Sigmoid colon (tissue), 7 donors: ENCODE measurements around the gene AHSP. TPM values are rescaled to one million over a fixed set of nuclear protein-coding genes. Genes with fewer than 3 reads are reported as not detected.
"Not testable (repeated sequence)": the region's sequence is repeated elsewhere in the genome, so short reads cannot be mapped to it uniquely, and the experiment has no call there.

Experiments
- DNase-seq: peaks from one replicate; pipeline ENCODE4 v3.0.0-alpha.2; 2019
- H3K27ac ChIP-seq, 4 donors: fragments of 200-600 bp; sonication (generic); one replicate each; pipeline ENCODE4 v1.5.1; 2016 to 2019; ENCODE audit warnings: mild to moderate bottlenecking in 1 of 4
- H3K27me3 ChIP-seq, 3 donors: fragments of 200-600 bp; sonication (generic); one replicate each; pipeline ENCODE4 v1.5.1; 2019; ENCODE audit warnings: mild to moderate bottlenecking in 1 of 3
- H3K36me3 ChIP-seq, 4 donors: fragments of 200-600 bp; sonication (generic); one replicate each; pipeline ENCODE4 v1.5.1; 2016 to 2019
- H3K4me1 ChIP-seq, 4 donors: fragments of 200-600 bp; sonication (generic); one replicate each; pipeline ENCODE4 v1.5.1; 2017 to 2019
- H3K4me3 ChIP-seq, 4 donors: fragments of 200-600 bp; sonication (generic); one replicate each; pipeline ENCODE4 v1.5.1; 2017 to 2019; ENCODE audit warnings: mild to moderate bottlenecking in 2 of 4, moderate library complexity in 1 of 4
- H3K9me3 ChIP-seq, 4 donors: fragments of 200-600 bp in 3 of 4; sonication (generic) in 3 of 4; one replicate each; pipeline versions ENCODE4 v1.5.1 to v1.6.1; 2013 to 2019
- EP300 ChIP-seq, 4 donors: sonication (generic); formaldehyde crosslinking; IDR thresholded peaks; one replicate each; pipeline ENCODE4 v1.6.1; 2017; ENCODE audit warnings: antibody characterized with exemption in 4 of 4
- POLR2A ChIP-seq, 2 donors: fragments of 450-650 bp; IDR thresholded peaks; one replicate each; pipeline ENCODE4 v1.6.1; 2016; ENCODE audit warnings: antibody characterized with exemption in 2 of 2, mild to moderate bottlenecking in 2 of 2, moderate library complexity in 2 of 2
- POLR2AphosphoS5 ChIP-seq, 4 donors: sonication (generic); formaldehyde crosslinking; IDR thresholded peaks; one replicate each; pipeline ENCODE4 v1.6.1; 2017; ENCODE audit warnings: antibody characterized with exemption in 4 of 4
- WGBS, 2 donors: extraction: QIAGEN DNeasy Blood & Tissue Kit; methylation state at CpG; one replicate each; pipeline ENCODE4 v1.1.7; 2013; 5-methylcytosine and 5-hydroxymethylcytosine counted together
- intact Hi-C: fragments of 100-400 bp; cut with DNase I; formaldehyde crosslinking; loops from one replicate; pipeline ENCODE4 v1.15.1; 2023
- polyA plus RNA-seq, 3 donors: library from polyadenylated mRNA; stranded (reverse); fragments of 200-250 nt; gene quantifications; one replicate each; pipeline ENCODE4 v1.2.3, GENCODE V29; 2013
- total RNA-seq, 4 donors: library from RNA; depleted of rRNA; stranded (reverse); fragments of >200 nt; gene quantifications; one replicate each; pipeline ENCODE4 v1.1.0, GENCODE V29; 2016
- TF ChIP-seq, protein P1 (sequence below), 4 experiments: fragments of 450-650 bp in 3 of 4; fragments of 200-600 bp in 1 of 4; IDR thresholded peaks; one replicate each; pipeline ENCODE4 v1.5.1; 2016 to 2019; ENCODE audit warnings: antibody characterized with exemption in 4 of 4, mild to moderate bottlenecking in 3 of 4, moderate library complexity in 2 of 4
- donor health status: healthy with polysubstance abuse.
- donor health status: Bipolar disorder and iron deficiency.
- donor health status: healthy.

AHSP gene
- total and polyA plus RNA-seq, 7 donors = not detected

DNA sequence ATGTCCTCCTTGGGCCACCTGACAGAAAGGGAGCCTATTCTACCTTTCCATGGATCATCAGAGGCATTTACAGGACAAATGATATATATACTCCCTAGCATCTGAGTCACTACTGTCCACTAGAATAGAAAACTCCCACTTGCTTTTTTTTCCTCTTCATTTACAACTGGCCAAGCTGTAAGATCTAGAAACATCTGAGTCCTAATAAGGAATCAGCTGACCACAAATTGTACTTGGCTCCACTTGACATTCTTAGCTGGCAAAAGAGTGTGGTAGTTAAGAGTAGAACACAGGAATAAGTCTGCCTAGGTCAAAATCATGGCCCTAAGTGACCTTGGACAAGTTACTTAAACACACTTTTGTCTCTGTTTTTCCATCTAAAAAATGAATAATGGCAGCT lies 24.7 kb upstream of the AHSP start:
- TF ChIP-seq POLR2A (IDR thresholded peaks at IDR 0.05) = no peak
- no peak for TF ChIP-seq EP300 (IDR thresholded peaks at IDR 0.05)
- TF ChIP-seq POLR2AphosphoS5 (IDR thresholded peaks at IDR 0.05) = no peak
- TF ChIP-seq, protein P1, sequence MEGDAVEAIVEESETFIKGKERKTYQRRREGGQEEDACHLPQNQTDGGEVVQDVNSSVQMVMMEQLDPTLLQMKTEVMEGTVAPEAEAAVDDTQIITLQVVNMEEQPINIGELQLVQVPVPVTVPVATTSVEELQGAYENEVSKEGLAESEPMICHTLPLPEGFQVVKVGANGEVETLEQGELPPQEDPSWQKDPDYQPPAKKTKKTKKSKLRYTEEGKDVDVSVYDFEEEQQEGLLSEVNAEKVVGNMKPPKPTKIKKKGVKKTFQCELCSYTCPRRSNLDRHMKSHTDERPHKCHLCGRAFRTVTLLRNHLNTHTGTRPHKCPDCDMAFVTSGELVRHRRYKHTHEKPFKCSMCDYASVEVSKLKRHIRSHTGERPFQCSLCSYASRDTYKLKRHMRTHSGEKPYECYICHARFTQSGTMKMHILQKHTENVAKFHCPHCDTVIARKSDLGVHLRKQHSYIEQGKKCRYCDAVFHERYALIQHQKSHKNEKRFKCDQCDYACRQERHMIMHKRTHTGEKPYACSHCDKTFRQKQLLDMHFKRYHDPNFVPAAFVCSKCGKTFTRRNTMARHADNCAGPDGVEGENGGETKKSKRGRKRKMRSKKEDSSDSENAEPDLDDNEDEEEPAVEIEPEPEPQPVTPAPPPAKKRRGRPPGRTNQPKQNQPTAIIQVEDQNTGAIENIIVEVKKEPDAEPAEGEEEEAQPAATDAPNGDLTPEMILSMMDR (IDR thresholded peaks at IDR 0.05) = no peak
- Histone ChIP-seq H3K4me3 (no peak overlapping the region), H3K27ac (no peak overlapping the region), H3K9me3 (no peaks in the 10 kb centered on the region), H3K27me3 (no peaks in the 10 kb centered on the region), H3K4me1 (peaks cover 0 to 32% (median 20%) of the 10 kb centered on the region in 4 donors), H3K36me3 (peaks cover 3 to 38% (median 16%) of the 10 kb centered on the region in 4 donors)
- DNase-seq = no peak
- intact Hi-C loops = loop anchor here (10.0 kb wide), 1 partner anchor 372 kb away; the partner anchor contains the start of gene ZNF267

- WGBS, 2 donors = 93 to 94% methylated on average over 8 of the region's 8 CpGs
Observed at GRCh38 chr16:31503555-31503954, 24.1 kb upstream of the AHSP start.

DNA sequence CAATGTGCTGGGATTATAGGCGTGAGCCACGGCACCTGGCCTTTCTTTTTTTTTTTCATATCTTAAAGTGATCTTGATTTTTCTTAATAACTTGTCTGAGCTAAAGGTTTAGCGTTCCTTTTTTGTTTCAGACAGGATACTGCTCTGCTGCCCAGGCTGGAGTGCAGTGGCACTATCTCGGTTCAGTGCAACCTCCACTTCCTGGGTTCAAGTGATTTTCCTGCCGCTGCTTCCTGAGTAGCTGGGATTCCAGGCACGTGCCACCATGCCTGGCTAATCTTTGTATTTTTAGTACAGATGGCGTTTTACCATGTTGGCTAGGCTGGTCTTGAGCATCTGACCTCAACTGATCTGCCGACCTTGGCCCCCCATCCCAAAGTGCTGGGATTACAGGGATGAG lies 23.5 kb upstream of the AHSP start:
- intact Hi-C loops = loop anchor here (10.0 kb wide), 1 partner anchor 371 kb away; the partner anchor contains the start of gene ZNF267
- TF ChIP-seq POLR2A (IDR thresholded peaks at IDR 0.05) (no peak), POLR2AphosphoS5 (IDR thresholded peaks at IDR 0.05) (no peak), EP300 (IDR thresholded peaks at IDR 0.05) (no peak)
- TF ChIP-seq, protein P1 (IDR thresholded peaks at IDR 0.05) = no peak

More at GRCh38 chr16:31503555-31503954, 24.1 kb upstream of the AHSP start:
- not testable (repeated sequence) for DNase-seq, H3K9me3 ChIP-seq, H3K4me3 ChIP-seq, H3K27ac ChIP-seq, H3K27me3 ChIP-seq
- Histone ChIP-seq H3K4me1 (peaks cover 0 to 32% (median 20%) of the 10 kb centered on the region in 4 donors), H3K36me3 (peaks cover 0 to 33% (median 11%) of the 10 kb centered on the region in 4 donors)
- intact Hi-C loops = loop anchor here (10.0 kb wide), 1 partner anchor 371 kb away; the partner anchor contains the start of gene ZNF267

GRCh38 chr16:31505483-31505882 lies 22.2 kb upstream of the AHSP start:
- Histone ChIP-seq H3K27me3 (no peaks in the 10 kb centered on the region), H3K27ac (no peak overlapping the region), H3K4me1 (peaks cover 0 to 47% (median 32%) of the 10 kb centered on the region in 4 donors), H3K36me3 (peaks cover 0 to 13% (median 1%) of the 10 kb centered on the region in 4 donors), H3K9me3 (no peaks in the 10 kb centered on the region), H3K4me3 (no peak overlapping the region)
- intact Hi-C loops = loop anchor here (10.0 kb wide), 1 partner anchor 369 kb away; the partner anchor contains the start of gene ZNF267
- TF ChIP-seq POLR2AphosphoS5 (IDR thresholded peaks at IDR 0.05) (no peak), EP300 (IDR thresholded peaks at IDR 0.05) (no peak)
- 52 to 83% methylated on average over 4 of the region's 4 CpGs for WGBS, 2 donors
- DNase-seq = no peak

More for the DNA sequence above, 23.5 kb upstream of the AHSP start:
- 67 to 84% methylated on average over 8 of the region's 8 CpGs for WGBS, 2 donors
- Histone ChIP-seq H3K4me1 (peaks cover 0 to 35% (median 23%) of the 10 kb centered on the region in 4 donors), H3K27ac (no peak overlapping the region), H3K4me3 (no peak overlapping the region), H3K27me3 (no peaks in the 10 kb centered on the region), H3K9me3 (no peaks in the 10 kb centered on the region), H3K36me3 (peaks cover 0 to 27% (median 6%) of the 10 kb centered on the region in 4 donors)
- no peak for DNase-seq

GRCh38 chr16:31507617-31507928 lies 20.1 kb upstream of the AHSP start:
- peak overlapping the region; percentile 75 to 97 (median 92) for H3K4me3 ChIP-seq
- peaks cover 0 to 47% (median 32%) of the 10 kb centered on the region in 4 donors for H3K4me1 ChIP-seq
- H3K27me3 ChIP-seq = no peaks in the 10 kb centered on the region
- TF ChIP-seq POLR2A (IDR thresholded peaks at IDR 0.05) (no peak), POLR2AphosphoS5 (IDR thresholded peaks at IDR 0.05) (no peak), EP300 (IDR thresholded peaks at IDR 0.05) (no peak)
- TF ChIP-seq, protein P1 (IDR thresholded peaks at IDR 0.05) = no peak
- H3K36me3 ChIP-seq = peaks cover 0 to 9% (median 0%) of the 10 kb centered on the region in 4 donors
- H3K9me3 ChIP-seq = no peaks in the 10 kb centered on the region
- intact Hi-C loops = loop anchor here (10.0 kb wide), 1 partner anchor 367 kb away; the partner anchor contains the start of gene ZNF267
- DNase-seq = no peak
- 1 to 4% methylated on average over 12 of the region's 12 CpGs for WGBS, 2 donors
- H3K27ac ChIP-seq = peak overlapping the region; percentile 92 to 97 (median 94)
